RWPE2 (cell line): ENCODE measurements around the gene CCT8.

Experiments
- ATAC-seq: fragments of 200-7000 bp; cut with Tn5 transposase; 3 replicates; pipeline ENCODE4 v1.9.1; 2021; ENCODE audit warnings: low read depth
- DNase-seq: peaks from one replicate; pipeline ENCODE4 v3.0.0-alpha.2; 2020; ENCODE audit warnings: low spot score
- H3K27ac ChIP-seq: fragments of 450-650 bp; 2 replicates; pipeline ENCODE4 v1.5.1; 2017; ENCODE audit warnings: mild to moderate bottlenecking; ENCODE audit not compliant: poor library complexity, severe bottlenecking
- H3K27me3 ChIP-seq: fragments of 250-450 bp; sonication (Bioruptor Pico); 2 replicates; pipeline ENCODE4 v1.5.1; 2021; ENCODE audit warnings: mild to moderate bottlenecking, moderate library complexity; ENCODE audit not compliant: insufficient read depth, poor library complexity, severe bottlenecking
- H3K36me3 ChIP-seq: fragments of 250-450 bp; sonication (Bioruptor Pico); 2 replicates; pipeline ENCODE4 v1.5.1; 2020; ENCODE audit warnings: low read depth, mild to moderate bottlenecking, moderate library complexity
- H3K4me1 ChIP-seq: fragments of 250-450 bp; sonication (Bioruptor Pico); 2 replicates; pipeline ENCODE4 v1.5.1; 2021; ENCODE audit warnings: mild to moderate bottlenecking, moderate library complexity; ENCODE audit not compliant: insufficient read depth, poor library complexity, severe bottlenecking
- H3K4me3 ChIP-seq: fragments of 250-450 bp; sonication (Bioruptor Pico); 2 replicates; pipeline ENCODE4 v1.5.1; 2021; ENCODE audit warnings: mild to moderate bottlenecking, moderate library complexity; ENCODE audit not compliant: severe bottlenecking
- H3K9me3 ChIP-seq: fragments of 250-450 bp; sonication (Bioruptor Pico); 2 replicates; pipeline ENCODE4 v1.5.1; 2021; ENCODE audit warnings: mild to moderate bottlenecking, moderate library complexity; ENCODE audit not compliant: severe bottlenecking
- TF ChIP-seq, protein P1 (sequence below): fragments of 450-650 bp; IDR thresholded peaks from one replicate; pipeline ENCODE4 v1.5.1; 2017; ENCODE audit warnings: mild to moderate bottlenecking, moderate library complexity; ENCODE audit not compliant: poor library complexity, severe bottlenecking

Gene CCT8

DNA sequence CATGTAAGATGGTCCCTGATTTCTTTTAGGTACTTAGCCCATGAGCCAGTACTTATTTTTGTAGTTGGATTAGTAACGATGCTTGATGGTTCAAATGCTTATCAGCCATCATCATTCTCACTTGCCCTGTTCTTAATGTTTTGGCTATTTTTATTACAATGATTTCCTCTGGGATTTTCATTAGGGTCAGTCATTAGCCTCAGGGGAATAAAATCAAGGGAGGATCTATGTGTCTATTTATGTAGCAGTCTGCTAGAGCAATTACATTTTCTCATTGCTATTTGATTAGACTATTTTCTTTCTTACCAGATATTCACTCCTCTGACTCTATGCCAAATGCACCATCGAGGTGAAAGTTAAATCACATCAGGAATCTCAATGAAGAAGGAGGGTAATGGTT lies 10.9 kb upstream of the CCT8 start:
- ATAC-seq (no peak), DNase-seq (no peak)
- no peak overlapping the region for H3K27ac ChIP-seq
- H3K4me1 ChIP-seq: no peaks in the 10 kb centered on the region
- H3K4me3 ChIP-seq: no peak overlapping the region
- TF ChIP-seq, protein P1, sequence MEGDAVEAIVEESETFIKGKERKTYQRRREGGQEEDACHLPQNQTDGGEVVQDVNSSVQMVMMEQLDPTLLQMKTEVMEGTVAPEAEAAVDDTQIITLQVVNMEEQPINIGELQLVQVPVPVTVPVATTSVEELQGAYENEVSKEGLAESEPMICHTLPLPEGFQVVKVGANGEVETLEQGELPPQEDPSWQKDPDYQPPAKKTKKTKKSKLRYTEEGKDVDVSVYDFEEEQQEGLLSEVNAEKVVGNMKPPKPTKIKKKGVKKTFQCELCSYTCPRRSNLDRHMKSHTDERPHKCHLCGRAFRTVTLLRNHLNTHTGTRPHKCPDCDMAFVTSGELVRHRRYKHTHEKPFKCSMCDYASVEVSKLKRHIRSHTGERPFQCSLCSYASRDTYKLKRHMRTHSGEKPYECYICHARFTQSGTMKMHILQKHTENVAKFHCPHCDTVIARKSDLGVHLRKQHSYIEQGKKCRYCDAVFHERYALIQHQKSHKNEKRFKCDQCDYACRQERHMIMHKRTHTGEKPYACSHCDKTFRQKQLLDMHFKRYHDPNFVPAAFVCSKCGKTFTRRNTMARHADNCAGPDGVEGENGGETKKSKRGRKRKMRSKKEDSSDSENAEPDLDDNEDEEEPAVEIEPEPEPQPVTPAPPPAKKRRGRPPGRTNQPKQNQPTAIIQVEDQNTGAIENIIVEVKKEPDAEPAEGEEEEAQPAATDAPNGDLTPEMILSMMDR: no peak
- no peaks in the 10 kb centered on the region for H3K9me3 ChIP-seq
- H3K27me3 ChIP-seq: no peaks in the 10 kb centered on the region
- no peaks in the 10 kb centered on the region for H3K36me3 ChIP-seq

DNA sequence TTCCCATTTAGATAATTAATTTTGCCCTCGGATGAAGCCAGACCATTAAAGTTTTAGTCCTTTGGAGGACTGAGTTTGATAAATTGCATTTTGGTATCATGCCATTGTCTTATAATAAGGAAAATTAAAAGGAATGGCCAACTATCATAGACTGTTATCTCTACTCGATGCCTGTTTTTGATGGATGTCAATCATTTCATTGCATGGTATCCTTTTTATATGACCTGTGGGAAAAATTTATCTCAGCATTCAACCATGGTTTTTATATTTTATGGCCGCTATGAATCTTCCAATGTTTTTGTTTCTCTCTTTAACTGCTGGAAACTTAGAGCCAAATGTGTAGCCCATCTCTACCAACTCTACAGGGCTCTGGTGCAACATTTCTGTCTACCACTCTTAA lies 9.9 kb upstream of the CCT8 start:
- no peak overlapping the region for H3K27ac ChIP-seq
- ATAC-seq (no peak), DNase-seq (no peak)
- no peaks in the 10 kb centered on the region for H3K4me1 ChIP-seq
- H3K36me3 ChIP-seq: no peaks in the 10 kb centered on the region
- TF ChIP-seq, protein P1: no peak
- no peaks in the 10 kb centered on the region for H3K9me3 ChIP-seq
- no peak overlapping the region for H3K4me3 ChIP-seq
- no peaks in the 10 kb centered on the region for H3K27me3 ChIP-seq

DNA sequence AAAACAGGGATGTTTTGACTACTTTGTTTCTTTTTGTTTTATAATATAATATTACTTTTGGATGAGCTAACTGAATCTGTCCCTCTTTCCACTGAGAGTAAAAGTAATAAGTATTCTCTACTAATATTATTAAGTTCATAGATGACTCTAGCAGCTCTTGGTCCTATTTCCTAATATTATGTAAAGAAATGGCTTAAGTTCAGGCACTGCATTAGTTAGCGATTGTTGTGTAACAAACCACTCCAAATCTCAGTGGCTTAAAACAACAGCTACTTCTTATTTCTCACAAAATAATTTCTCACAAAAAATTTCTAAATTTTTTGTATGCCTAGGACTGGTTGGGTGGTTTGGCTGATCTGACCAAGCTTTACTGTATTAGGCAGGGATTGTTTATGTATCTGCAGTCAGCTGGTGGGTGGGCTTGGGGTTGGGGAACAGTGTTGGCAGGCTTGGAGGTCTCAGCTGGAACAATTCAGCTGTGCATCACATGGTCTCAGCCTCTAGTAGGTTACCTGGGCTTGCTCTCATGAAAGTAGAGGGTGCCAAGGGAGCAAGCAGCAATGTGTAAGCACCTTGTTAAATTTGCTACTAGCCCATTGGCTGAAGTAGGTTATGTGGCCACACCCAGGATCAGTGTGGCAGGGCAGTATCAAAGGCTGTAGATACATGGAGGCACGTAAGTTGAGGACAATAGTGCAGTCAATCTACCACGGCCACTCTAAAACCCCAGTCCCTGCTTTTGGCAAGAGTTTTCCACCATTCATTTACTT lies 8.8 kb upstream of the CCT8 start:
- no peaks in the 10 kb centered on the region for H3K36me3 ChIP-seq
- H3K9me3 ChIP-seq: no peaks in the 10 kb centered on the region
- H3K27ac ChIP-seq: no peak overlapping the region
- H3K27me3 ChIP-seq: no peaks in the 10 kb centered on the region
- no peak overlapping the region for H3K4me3 ChIP-seq
- no peaks in the 10 kb centered on the region for H3K4me1 ChIP-seq
- TF ChIP-seq, protein P1: no peak
- DNase-seq (no peak), ATAC-seq (no peak)

DNA sequence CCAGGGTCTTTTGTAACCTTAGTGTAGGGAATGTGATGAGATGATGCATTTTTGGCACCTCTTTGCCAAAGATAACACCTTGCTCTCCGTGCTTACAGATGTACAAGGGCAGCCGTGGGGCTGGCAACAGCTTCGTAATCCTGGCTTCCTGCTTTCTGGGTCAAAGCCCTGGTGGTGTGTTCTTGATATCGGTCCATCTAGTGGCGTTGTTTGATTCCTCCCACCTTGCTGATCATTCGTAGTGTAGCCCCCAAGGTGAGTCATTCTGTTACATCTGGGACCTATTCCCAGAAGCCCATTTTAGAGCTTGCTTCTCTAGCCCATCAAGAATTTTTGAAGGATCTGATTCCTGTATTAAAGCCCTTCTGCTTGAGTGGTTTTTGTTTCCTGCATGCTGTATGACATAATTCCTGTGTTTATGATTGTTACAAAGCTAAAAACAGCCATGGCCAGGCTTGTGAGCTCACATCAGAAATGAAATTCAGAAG lies 7.0 kb upstream of the CCT8 start:
- no peak for DNase-seq
- no peak overlapping the region for H3K27ac ChIP-seq
- TF ChIP-seq, protein P1: no peak
- H3K36me3 ChIP-seq: no peaks in the 10 kb centered on the region
- H3K27me3 ChIP-seq: no peaks in the 10 kb centered on the region
- peaks cover 7% of the 10 kb centered on the region for H3K4me1 ChIP-seq
- H3K4me3 ChIP-seq: no peak overlapping the region
- H3K9me3 ChIP-seq: no peaks in the 10 kb centered on the region
- no peak for ATAC-seq
